HepG2 (cell line): ENCODE results near the gene PMM2. TPM values are rescaled to one million over a fixed set of nuclear protein-coding genes. Genes with fewer than 3 reads are reported as not detected.

ENCODE experiments used
- ATF5 ChIP-seq: sonication (generic); formaldehyde crosslinking; IDR thresholded peaks from 2 replicates; pipeline ENCODE4 v1.4.0; 2020; ENCODE audit warnings: mild to moderate bottlenecking, low read depth, missing genetic modification reagents
- ERF ChIP-seq: IDR thresholded peaks from 2 replicates; pipeline ENCODE4 v1.6.1; 2018; ENCODE audit warnings: missing biosample characterization, missing genetic modification reagents
- EZH2 ChIP-seq: conservative IDR thresholded peaks from 2 replicates; pipeline ENCODE4 v1.6.1; 2012; ENCODE audit warnings: mild to moderate bottlenecking, low read depth, low read length, moderate library complexity
- FOXA1 ChIP-seq, 2 experiments: fragments of 450-650 bp in 1 of 2; sonication (generic) in 1 of 2; formaldehyde crosslinking in 1 of 2; IDR thresholded peaks; 2 replicates each; pipeline versions ENCODE4 v1.4.0 to v1.6.1; 2016 to 2020; ENCODE audit warnings: missing genetic modification reagents in 1 of 2
- GABPA ChIP-seq, 2 experiments: IDR thresholded peaks; 2 replicates each; pipeline ENCODE4 v1.6.1; 2011 to 2016; ENCODE audit warnings: low read depth in 2 of 2, low read length in 1 of 2, missing biosample characterization in 1 of 2, missing genetic modification characterization in 1 of 2
- HOXA5 ChIP-seq: sonication (generic); formaldehyde crosslinking; IDR thresholded peaks from 2 replicates; pipeline ENCODE4 v1.4.0; 2020; ENCODE audit warnings: missing genetic modification reagents
- JUN ChIP-seq: sonication (generic); formaldehyde crosslinking; IDR thresholded peaks from 2 replicates; pipeline ENCODE4 v1.4.0; 2020; ENCODE audit warnings: mild to moderate bottlenecking, missing genetic modification reagents
- KLF13 ChIP-seq: sonication (generic); formaldehyde crosslinking; IDR thresholded peaks from 2 replicates; pipeline ENCODE4 v1.4.0; 2020; ENCODE audit warnings: mild to moderate bottlenecking, missing genetic modification reagents
- THAP8 ChIP-seq: sonication (generic); formaldehyde crosslinking; IDR thresholded peaks from 2 replicates; pipeline ENCODE4 v1.5.1; 2020; ENCODE audit warnings: missing genetic modification reagents, mild to moderate bottlenecking, borderline replicate concordance
- YEATS2 ChIP-seq: sonication (generic); formaldehyde crosslinking; IDR thresholded peaks from 2 replicates; pipeline ENCODE4 v1.4.0; 2020; ENCODE audit warnings: missing genetic modification reagents, borderline replicate concordance
- ZBTB14 ChIP-seq: sonication (generic); formaldehyde crosslinking; IDR thresholded peaks from 2 replicates; pipeline ENCODE4 v1.4.0; 2020; ENCODE audit warnings: missing genetic modification reagents
- ZNF12 ChIP-seq: sonication (generic); formaldehyde crosslinking; IDR thresholded peaks from 2 replicates; pipeline ENCODE4 v1.5.0; 2020; ENCODE audit warnings: missing genetic modification reagents
- ZNF296 ChIP-seq: sonication (generic); formaldehyde crosslinking; conservative IDR thresholded peaks from 2 replicates; pipeline ENCODE4 v1.5.0; 2020; ENCODE audit warnings: mild to moderate bottlenecking, missing genetic modification reagents
- ZNF33A ChIP-seq: sonication (generic); formaldehyde crosslinking; IDR thresholded peaks from 2 replicates; pipeline ENCODE4 v1.5.1; 2020; ENCODE audit warnings: missing genetic modification reagents, mild to moderate bottlenecking, moderate library complexity, borderline replicate concordance
- ZNF350 ChIP-seq: sonication (generic); formaldehyde crosslinking; IDR thresholded peaks from 2 replicates; pipeline ENCODE4 v1.4.0; 2020; ENCODE audit warnings: mild to moderate bottlenecking, low read depth, missing genetic modification reagents, borderline replicate concordance
- ZNF577 ChIP-seq: sonication (generic); formaldehyde crosslinking; IDR thresholded peaks from 2 replicates; pipeline ENCODE4 v1.4.0; 2020; ENCODE audit warnings: mild to moderate bottlenecking, low read depth, missing genetic modification reagents, borderline replicate concordance
- ZNF605 ChIP-seq: sonication (generic); formaldehyde crosslinking; IDR thresholded peaks from 2 replicates; pipeline ENCODE4 v1.8.0; 2022; ENCODE audit warnings: mild to moderate bottlenecking, missing genetic modification reagents
- ZNF761 ChIP-seq: sonication (generic); formaldehyde crosslinking; conservative IDR thresholded peaks from 2 replicates; pipeline ENCODE4 v1.4.0; 2020; ENCODE audit warnings: mild to moderate bottlenecking, missing genetic modification reagents
- ZSCAN21 ChIP-seq: sonication (generic); formaldehyde crosslinking; IDR thresholded peaks from 2 replicates; pipeline ENCODE4 v1.8.0; 2022; ENCODE audit warnings: mild to moderate bottlenecking, missing genetic modification reagents, moderate library complexity, borderline replicate concordance
- polyA plus RNA-seq, 8 experiments: library from polyadenylated mRNA; depleted of rRNA in 3 of 8; stranded (reverse) in 7 of 8; unstranded in 1 of 8; fragments of >200 nt; fragmentation: Illumina TruSeq in 4 of 8; extraction: Trizol in 4 of 8; gene quantifications; 2 replicates each; pipeline versions ENCODE4 v1.2.1 to v1.2.3, GENCODE V29; 2011 to 2016; ENCODE audit warnings: low read depth in 4 of 8, missing spikeins in 1 of 8, mixed read lengths in 1 of 8; ENCODE audit not compliant: insufficient read depth in 1 of 8
- total RNA-seq, 5 experiments: library from RNA; depleted of rRNA; stranded (reverse); fragments of >200 nt; fragmentation: Illumina TruSeq; extraction: Trizol; gene quantifications; 2 replicates each; pipeline ENCODE4 v1.2.3, GENCODE V29; 2016; ENCODE audit warnings: low read depth in 1 of 5
- TF ChIP-seq, protein P1 (sequence below): sonication (generic); formaldehyde crosslinking; IDR thresholded peaks from 2 replicates; pipeline ENCODE4 v1.5.1; 2020; ENCODE audit warnings: mild to moderate bottlenecking, missing genetic modification reagents, borderline replicate concordance
- TF ChIP-seq, protein P2 (sequence below): sonication (generic); formaldehyde crosslinking; IDR thresholded peaks from 2 replicates; pipeline ENCODE4 v1.9.0; 2021; ENCODE audit warnings: missing genetic modification reagents, borderline replicate concordance
- TF ChIP-seq, protein P3 (sequence below): sonication (generic); formaldehyde crosslinking; IDR thresholded peaks from 2 replicates; pipeline ENCODE4 v1.4.0; 2020; ENCODE audit warnings: missing genetic modification reagents

PMM2 gene
- total and polyA plus RNA-seq, 2 of the 13 experiments (the other 11 are each of a cell fraction or from before 2014, with no cell fraction given) = 52.2 to 93.7 TPM

GRCh38 chr16:8866118-8866883, 68.7 kb downstream of the PMM2 start (continued):
- TF ChIP-seq, protein P1, sequence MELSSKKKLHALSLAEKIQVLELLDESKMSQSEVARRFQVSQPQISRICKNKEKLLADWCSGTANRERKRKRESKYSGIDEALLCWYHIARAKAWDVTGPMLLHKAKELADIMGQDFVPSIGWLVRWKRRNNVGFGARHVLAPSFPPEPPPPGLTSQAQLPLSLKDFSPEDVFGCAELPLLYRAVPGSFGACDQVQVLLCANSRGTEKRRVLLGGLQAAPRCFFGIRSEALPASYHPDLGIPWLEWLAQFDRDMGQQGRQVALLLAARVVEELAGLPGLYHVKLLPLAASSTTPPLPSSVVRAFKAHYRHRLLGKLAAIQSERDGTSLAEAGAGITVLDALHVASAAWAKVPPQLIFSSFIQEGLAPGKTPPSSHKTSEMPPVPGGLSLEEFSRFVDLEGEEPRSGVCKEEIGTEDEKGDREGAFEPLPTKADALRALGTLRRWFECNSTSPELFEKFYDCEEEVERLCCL (CRISPR knock-in tag) = no peak
- TF ChIP-seq ZNF761 (no peak), FOXA1 (IDR thresholded peaks at IDR 0.05) (no peak), FOXA1 (CRISPR knock-in tag; IDR thresholded peaks at IDR 0.05) (peak; percentile 87), ZNF577 (CRISPR knock-in tag) (no peak), THAP8 (CRISPR knock-in tag) (peak; percentile 85; the same call in 1 of the 2 replicates), JUN (CRISPR knock-in tag) (no peak), KLF13 (CRISPR knock-in tag) (no peak), ZNF605 (CRISPR knock-in tag) (0 out of 2 replicates have a peak, but pooled peaks have one; percentile 34), YEATS2 (CRISPR knock-in tag) (peak; percentile 50; the same call in 1 of the 2 replicates), GABPA (IDR thresholded peaks at IDR 0.05; ENCODE audit: low read depth, low read length) (no peak), GABPA (CRISPR knock-in tag; IDR thresholded peaks at IDR 0.05; ENCODE audit: low read depth) (no peak), HOXA5 (no peak), ZNF12 (CRISPR knock-in tag) (no peak; the same call in 1 of the 2 replicates), ERF (peak; percentile 55; the same call in 1 of the 2 replicates), EZH2 (no peak), ZBTB14 (no peak), ZSCAN21 (CRISPR knock-in tag) (peak; percentile 55; the same call in 1 of the 2 replicates), ZNF296 (CRISPR knock-in tag) (no peak; the same call in none of the 2 replicates), ZNF350 (CRISPR knock-in tag) (peak; percentile 48; the same call in 1 of the 2 replicates), ZNF33A (CRISPR knock-in tag) (no peak), ATF5 (CRISPR knock-in tag) (peak; percentile 83; the same call in 1 of the 2 replicates)
- TF ChIP-seq, protein P2, sequence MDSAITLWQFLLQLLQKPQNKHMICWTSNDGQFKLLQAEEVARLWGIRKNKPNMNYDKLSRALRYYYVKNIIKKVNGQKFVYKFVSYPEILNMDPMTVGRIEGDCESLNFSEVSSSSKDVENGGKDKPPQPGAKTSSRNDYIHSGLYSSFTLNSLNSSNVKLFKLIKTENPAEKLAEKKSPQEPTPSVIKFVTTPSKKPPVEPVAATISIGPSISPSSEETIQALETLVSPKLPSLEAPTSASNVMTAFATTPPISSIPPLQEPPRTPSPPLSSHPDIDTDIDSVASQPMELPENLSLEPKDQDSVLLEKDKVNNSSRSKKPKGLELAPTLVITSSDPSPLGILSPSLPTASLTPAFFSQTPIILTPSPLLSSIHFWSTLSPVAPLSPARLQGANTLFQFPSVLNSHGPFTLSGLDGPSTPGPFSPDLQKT (CRISPR knock-in tag) = no peak
- TF ChIP-seq, protein P3, sequence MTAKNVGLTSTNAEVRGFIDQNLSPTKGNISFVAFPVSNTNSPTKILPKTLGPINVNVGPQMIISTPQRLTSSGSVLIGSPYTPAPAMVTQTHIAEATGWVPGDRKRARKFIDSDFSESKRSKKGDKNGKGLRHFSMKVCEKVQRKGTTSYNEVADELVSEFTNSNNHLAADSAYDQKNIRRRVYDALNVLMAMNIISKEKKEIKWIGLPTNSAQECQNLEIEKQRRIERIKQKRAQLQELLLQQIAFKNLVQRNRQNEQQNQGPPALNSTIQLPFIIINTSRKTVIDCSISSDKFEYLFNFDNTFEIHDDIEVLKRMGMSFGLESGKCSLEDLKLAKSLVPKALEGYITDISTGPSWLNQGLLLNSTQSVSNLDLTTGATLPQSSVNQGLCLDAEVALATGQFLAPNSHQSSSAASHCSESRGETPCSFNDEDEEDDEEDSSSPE (CRISPR knock-in tag) = peak; percentile 81
